Activated CD4-positive, CD25-positive, alpha-beta regulatory T cell (primary cell): ENCODE measurements around the gene NEURL1.

ENCODE experiments used
- DNase-seq, 4 experiments: peaks; one replicate each; lab custom pipeline; 2025; lab: John Stamatoyannopoulos, UW

The NEURL1 gene

GRCh38 chr10:103564776-103565520, 71.4 kb downstream of the NEURL1 start:
- no peak for DNase-seq

- no peak for DNase-seq
Measured at GRCh38 chr10:103566536-103566935, 73.0 kb downstream of the NEURL1 start.

- no peak for DNase-seq
Measured at GRCh38 chr10:103568505-103568904, 75.0 kb downstream of the NEURL1 start.

GRCh38 chr10:103569896-103570295, 76.4 kb downstream of the NEURL1 start:
- DNase-seq: no peak

GRCh38 chr10:103570844-103571655, 77.5 kb downstream of the NEURL1 start:
- DNase-seq: no peak

- DNase-seq: no peak
Measured at GRCh38 chr10:103571656-103571975, 78.1 kb downstream of the NEURL1 start.

GRCh38 chr10:103572347-103573204, 79.1 kb downstream of the NEURL1 start:
- DNase-seq: no peak

GRCh38 chr10:103573205-103573487, 79.6 kb downstream of the NEURL1 start:
- no peak for DNase-seq

GRCh38 chr10:103574097-103575061, 80.9 kb downstream of the NEURL1 start:
- no peak for DNase-seq

GRCh38 chr10:103575416-103576075, 82.0 kb downstream of the NEURL1 start:
- DNase-seq: no peak

- DNase-seq: no peak
Measured at GRCh38 chr10:103576076-103576471, 82.6 kb downstream of the NEURL1 start.

- no peak for DNase-seq
Measured at GRCh38 chr10:103576862-103577261, 83.4 kb downstream of the NEURL1 start.

GRCh38 chr10:103578782-103579382, 85.4 kb downstream of the NEURL1 start:
- DNase-seq: no peak

GRCh38 chr10:103580011-103580410, 86.5 kb downstream of the NEURL1 start:
- DNase-seq: no peak

GRCh38 chr10:103580430-103580829, 86.9 kb downstream of the NEURL1 start:
- no peak for DNase-seq

- no peak for DNase-seq
Measured at GRCh38 chr10:103581499-103581898, 88.0 kb downstream of the NEURL1 start.

GRCh38 chr10:103582331-103583123, 89.0 kb downstream of the NEURL1 start:
- no peak for DNase-seq

- no peak for DNase-seq
Measured at GRCh38 chr10:103583871-103584215, 90.3 kb downstream of the NEURL1 start.

GRCh38 chr10:103584216-103585010, 90.9 kb downstream of the NEURL1 start:
- peak in 3 of 4 experiments; percentile 17 to 66 (median 65) for DNase-seq
